Measurements from ENCODE around the gene DEFB112.

DEFB112 gene

DNA sequence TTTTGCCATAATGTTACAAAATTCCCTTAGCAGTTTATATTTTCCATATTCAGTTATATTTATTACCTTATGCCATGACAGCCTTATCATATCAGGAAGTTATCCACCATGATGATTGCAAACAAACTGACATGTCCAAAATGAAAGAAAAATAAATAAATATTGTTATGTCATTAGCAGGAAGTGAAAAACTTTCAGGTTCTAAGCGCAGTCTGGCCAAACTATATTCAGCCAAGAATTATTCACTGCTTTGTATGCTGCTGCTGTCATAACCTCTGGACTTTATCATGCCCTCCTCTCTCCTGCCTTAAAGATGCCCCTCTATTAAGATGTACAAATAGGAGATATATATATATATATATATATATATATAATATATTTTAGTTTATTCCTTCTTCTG, 27.7 kb upstream of the DEFB112 start:
- Histone ChIP-seq H3K27me3 (ENCODE audit: insufficient read depth, poor library complexity, severe bottlenecking) (no peaks in the 10 kb centered on the region), H3K27ac (replicated peaks) (no peak overlapping the region), H3K4me3 (replicated peaks; ENCODE audit: insufficient read depth, low read length) (no peak overlapping the region)
- TF ChIP-seq, protein P1, sequence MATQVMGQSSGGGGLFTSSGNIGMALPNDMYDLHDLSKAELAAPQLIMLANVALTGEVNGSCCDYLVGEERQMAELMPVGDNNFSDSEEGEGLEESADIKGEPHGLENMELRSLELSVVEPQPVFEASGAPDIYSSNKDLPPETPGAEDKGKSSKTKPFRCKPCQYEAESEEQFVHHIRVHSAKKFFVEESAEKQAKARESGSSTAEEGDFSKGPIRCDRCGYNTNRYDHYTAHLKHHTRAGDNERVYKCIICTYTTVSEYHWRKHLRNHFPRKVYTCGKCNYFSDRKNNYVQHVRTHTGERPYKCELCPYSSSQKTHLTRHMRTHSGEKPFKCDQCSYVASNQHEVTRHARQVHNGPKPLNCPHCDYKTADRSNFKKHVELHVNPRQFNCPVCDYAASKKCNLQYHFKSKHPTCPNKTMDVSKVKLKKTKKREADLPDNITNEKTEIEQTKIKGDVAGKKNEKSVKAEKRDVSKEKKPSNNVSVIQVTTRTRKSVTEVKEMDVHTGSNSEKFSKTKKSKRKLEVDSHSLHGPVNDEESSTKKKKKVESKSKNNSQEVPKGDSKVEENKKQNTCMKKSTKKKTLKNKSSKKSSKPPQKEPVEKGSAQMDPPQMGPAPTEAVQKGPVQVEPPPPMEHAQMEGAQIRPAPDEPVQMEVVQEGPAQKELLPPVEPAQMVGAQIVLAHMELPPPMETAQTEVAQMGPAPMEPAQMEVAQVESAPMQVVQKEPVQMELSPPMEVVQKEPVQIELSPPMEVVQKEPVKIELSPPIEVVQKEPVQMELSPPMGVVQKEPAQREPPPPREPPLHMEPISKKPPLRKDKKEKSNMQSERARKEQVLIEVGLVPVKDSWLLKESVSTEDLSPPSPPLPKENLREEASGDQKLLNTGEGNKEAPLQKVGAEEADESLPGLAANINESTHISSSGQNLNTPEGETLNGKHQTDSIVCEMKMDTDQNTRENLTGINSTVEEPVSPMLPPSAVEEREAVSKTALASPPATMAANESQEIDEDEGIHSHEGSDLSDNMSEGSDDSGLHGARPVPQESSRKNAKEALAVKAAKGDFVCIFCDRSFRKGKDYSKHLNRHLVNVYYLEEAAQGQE (IDR thresholded peaks at IDR 0.05; ENCODE audit: insufficient replicate concordance, low read depth) = no peak
- TF ChIP-seq SPI1 (IDR thresholded peaks at IDR 0.05; ENCODE audit: borderline replicate concordance, low read depth) = no peak
- TF ChIP-seq POLR2AphosphoS5 (IDR thresholded peaks at IDR 0.05; ENCODE audit: low read depth) = no peak
- no peak for TF ChIP-seq GABPA (IDR thresholded peaks at IDR 0.05; ENCODE audit: low read depth)
- TF ChIP-seq, protein P2, sequence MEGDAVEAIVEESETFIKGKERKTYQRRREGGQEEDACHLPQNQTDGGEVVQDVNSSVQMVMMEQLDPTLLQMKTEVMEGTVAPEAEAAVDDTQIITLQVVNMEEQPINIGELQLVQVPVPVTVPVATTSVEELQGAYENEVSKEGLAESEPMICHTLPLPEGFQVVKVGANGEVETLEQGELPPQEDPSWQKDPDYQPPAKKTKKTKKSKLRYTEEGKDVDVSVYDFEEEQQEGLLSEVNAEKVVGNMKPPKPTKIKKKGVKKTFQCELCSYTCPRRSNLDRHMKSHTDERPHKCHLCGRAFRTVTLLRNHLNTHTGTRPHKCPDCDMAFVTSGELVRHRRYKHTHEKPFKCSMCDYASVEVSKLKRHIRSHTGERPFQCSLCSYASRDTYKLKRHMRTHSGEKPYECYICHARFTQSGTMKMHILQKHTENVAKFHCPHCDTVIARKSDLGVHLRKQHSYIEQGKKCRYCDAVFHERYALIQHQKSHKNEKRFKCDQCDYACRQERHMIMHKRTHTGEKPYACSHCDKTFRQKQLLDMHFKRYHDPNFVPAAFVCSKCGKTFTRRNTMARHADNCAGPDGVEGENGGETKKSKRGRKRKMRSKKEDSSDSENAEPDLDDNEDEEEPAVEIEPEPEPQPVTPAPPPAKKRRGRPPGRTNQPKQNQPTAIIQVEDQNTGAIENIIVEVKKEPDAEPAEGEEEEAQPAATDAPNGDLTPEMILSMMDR (IDR thresholded peaks at IDR 0.05; ENCODE audit: insufficient read depth, low read length) = no peak
- no peak for DNase-seq (ENCODE audit: low read depth in 1 of 2, low spot score in 1 of 2)

DNA sequence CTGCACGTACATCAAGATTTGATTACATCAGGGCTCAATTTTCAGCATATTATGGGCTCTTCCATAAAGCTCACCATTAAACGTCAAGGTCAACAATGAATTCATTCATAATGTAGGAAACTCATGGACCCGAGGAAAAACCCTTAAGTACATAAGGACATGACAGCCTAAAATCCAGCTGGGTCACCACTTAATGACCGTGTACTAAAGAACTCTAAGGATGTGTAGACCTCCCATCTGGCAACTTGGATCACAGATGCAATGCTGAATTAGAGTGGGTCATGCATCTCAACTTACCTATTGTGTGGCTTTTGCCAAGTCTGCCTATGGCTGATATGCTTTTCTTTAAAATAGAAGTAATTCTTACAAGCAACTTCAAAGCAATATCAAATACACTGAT, 26.7 kb upstream of the DEFB112 start:
- Histone ChIP-seq H3K27me3 (ENCODE audit: insufficient read depth, poor library complexity, severe bottlenecking) (no peaks in the 10 kb centered on the region), H3K27ac (replicated peaks) (no peak overlapping the region), H3K4me3 (replicated peaks; ENCODE audit: insufficient read depth, low read length) (no peak overlapping the region)
- TF ChIP-seq SPI1 (IDR thresholded peaks at IDR 0.05; ENCODE audit: borderline replicate concordance, low read depth) (no peak), GABPA (IDR thresholded peaks at IDR 0.05; ENCODE audit: low read depth) (no peak), POLR2AphosphoS5 (IDR thresholded peaks at IDR 0.05; ENCODE audit: low read depth) (no peak)
- TF ChIP-seq, protein P2 (IDR thresholded peaks at IDR 0.05; ENCODE audit: insufficient read depth, low read length) = no peak
- TF ChIP-seq, protein P1 (IDR thresholded peaks at IDR 0.05; ENCODE audit: insufficient replicate concordance, low read depth) = no peak
- DNase-seq (ENCODE audit: low read depth in 1 of 2, low spot score in 1 of 2) = no peak

DNA sequence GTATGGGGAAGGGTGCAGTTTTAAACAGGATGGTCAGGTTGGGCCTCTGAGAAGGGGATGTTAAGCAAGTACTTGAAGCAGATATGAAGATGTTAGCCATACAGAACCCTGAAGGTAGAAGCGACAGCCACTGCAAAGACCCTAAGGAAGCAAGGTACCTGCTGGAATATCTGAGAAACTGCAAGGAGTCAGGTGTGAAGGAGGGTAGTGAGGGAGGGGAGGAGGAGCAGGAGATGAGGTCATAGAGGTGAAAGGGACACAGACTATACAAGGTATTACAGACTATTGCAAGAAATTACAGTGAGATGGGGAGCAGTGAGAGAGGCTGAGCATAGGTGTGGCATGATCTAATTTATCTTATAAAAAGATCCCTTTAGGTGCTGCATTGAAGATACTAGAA, 22.2 kb upstream of the DEFB112 start:
- H3K27me3 ChIP-seq (ENCODE audit: insufficient read depth, poor library complexity, severe bottlenecking) = no peaks in the 10 kb centered on the region
- no peak for DNase-seq (ENCODE audit: low read depth in 1 of 2, low spot score in 1 of 2)
- TF ChIP-seq, protein P2 (IDR thresholded peaks at IDR 0.05; ENCODE audit: insufficient read depth, low read length) = no peak
- TF ChIP-seq POLR2AphosphoS5 (IDR thresholded peaks at IDR 0.05; ENCODE audit: low read depth) (no peak), GABPA (IDR thresholded peaks at IDR 0.05; ENCODE audit: low read depth) (no peak), SPI1 (IDR thresholded peaks at IDR 0.05; ENCODE audit: borderline replicate concordance, low read depth) (no peak)
- TF ChIP-seq, protein P1 (IDR thresholded peaks at IDR 0.05; ENCODE audit: insufficient replicate concordance, low read depth) = no peak
- no peak overlapping the region for H3K4me3 ChIP-seq (replicated peaks; ENCODE audit: insufficient read depth, low read length)
- H3K27ac ChIP-seq (replicated peaks) = no peak overlapping the region

Data from HL-60 (cell line).